Measurements from ENCODE around the gene HHLA2.
"Not testable (repeated sequence)": the region's sequence is repeated elsewhere in the genome, so short reads cannot be mapped to it uniquely, and the experiment has no call there.

Gene HHLA2

DNA sequence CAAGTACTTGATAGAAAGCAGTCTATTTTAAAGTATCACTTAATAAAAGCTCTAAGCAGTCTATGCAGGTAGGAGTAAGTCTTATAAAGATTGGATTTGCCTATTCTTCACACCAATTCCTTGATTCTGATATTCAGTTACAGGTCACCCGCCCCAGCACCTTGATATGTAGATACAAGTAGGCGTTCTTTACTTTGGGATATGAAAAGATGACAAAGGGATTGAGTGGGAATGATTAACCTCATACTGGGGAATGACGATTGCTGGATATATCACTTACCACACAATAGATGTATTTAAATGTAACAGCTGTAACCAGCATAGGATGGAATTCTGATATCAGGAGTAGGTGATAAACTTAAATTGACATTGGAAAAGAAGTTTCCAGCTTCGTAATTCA is 47.1 kb downstream of the HHLA2 start:
- DNase-seq (ENCODE audit: low read depth) = no peak

DNA sequence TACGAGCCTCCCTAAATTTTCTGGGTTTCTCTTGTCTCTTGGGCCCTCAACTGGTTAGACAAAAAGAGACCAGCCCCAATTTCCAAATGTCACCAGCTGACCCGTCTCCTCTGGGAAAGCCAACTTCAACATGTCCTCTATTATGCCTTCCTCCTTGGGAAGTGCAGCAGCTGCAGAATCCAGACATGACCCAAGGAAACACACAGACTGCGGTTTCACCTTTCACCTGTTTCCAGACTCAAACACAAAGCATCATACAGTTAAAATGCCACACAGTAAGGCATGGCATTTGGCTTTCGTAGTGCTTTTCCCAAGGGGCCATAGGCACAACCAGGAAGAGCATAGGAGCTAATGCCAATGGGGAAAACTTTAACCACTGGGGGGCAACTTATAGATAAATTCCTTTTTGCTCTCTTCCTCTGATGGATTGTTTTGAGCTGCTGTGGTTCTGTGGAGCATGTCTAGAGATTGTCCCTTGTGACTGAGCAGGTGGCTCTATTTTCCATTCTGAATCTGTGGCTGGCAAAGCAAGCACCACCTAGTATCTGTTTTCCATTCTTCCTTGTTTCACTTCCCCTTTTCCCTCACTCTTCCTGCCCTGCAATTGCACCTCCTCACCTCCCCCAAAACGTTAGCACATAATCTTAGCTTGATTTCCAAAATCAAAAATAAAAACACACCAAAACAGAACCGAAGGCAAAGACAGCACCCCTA is 49.3 kb downstream of the HHLA2 start:
- DNase-seq (ENCODE audit: low read depth) = no peak

DNA sequence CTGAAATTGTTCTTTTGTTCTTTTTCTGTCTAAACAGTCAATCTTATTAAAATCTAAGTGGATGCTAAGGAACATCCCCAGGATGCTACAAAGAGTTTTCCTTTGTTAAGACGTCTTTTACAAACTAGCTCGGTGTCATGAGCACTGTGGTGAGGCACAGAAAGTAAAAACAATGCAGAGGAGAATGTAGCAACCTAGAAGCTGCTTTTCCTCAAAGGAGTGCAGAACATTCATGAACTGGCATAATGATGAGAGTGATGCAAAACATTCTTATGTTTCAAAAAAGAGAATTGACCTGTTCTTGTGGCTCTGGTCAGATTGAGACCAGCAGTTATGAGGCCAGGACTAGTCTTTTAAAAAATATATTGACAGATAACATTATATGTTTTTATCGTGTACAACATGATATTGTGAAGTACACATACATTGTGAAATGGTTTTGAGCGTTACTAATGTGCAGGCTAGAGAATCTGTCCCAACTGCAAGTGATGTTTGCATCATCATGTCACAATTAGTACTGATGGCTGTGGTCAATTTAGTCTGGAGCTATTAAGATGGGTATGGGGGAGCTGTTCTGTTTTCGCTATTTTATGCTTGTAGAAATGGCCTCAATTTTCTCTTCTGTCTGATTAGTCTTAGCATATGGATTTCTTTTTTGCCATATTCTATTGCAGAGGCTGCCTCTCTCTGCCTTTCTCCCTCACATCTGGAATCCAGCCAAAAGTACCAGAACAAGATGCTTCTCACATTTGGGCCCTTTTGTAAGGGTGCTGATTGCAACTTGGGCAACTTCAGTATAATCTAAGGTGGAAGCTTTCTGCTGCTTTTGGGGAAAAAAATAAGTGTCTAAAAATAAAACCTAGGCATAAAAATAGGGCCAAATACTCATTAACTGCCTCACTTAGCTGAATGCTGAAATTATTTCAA is 50.2 kb downstream of the HHLA2 start:
- no peak for DNase-seq (ENCODE audit: low read depth)

DNA sequence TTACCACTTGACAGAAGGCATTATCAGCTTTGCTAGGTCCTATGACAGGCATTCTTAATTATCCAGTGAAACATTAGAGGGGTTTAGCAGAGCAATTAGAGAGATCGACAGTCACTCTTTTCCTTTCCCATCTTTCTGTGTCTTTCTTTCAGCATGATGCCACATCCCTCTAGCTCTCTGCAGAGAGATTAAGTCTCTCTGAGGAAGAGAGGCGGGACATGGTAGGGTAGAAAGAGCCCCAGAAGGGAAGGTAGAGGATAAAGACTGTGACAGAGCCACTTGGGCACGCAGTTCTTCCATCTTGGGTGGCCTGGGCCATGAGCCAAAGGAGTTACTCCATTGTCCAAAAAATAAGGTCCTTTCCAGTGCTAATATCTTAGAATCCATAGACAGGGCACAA is 55.8 kb downstream of the HHLA2 start:
- DNase-seq (ENCODE audit: low read depth) = no peak

DNA sequence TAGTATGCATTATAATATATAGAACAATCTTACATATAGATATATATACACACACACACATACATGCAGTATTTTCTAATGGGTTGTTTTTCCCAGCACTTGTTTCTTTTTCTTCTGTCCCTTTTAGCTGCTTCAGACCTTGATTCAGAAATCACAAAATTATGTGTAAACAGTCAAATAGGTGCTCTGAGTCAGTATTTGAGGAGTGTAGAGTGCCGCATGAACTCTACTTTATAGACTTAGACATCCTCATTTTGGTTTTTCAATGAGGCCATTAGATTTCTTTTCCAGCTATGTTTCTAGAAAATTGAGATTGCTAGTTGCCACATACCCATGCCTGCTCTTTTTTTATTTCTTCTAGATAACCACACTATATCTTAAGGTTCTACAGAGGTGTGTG is 58.2 kb downstream of the HHLA2 start:
- DNase-seq (ENCODE audit: low read depth) = no peak

DNA sequence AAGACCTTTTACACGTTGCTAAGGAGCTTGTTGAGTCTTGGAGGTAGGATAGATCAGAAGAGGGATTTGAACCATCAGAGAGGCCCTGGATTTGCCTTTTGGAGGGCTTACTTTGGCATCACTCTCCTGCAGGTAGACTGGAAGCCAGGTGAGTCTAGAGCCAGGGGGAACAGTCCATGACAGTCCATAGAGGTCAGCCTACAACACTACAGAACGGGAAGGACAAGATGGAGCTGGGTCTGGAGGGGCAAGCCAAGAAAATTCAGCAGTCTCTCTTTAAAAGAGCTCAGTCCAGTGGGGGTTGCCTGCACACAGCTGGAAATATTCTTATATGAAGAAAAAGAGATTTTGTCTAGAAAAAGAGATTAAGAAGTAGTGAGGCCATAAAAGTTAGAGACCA is 60.7 kb downstream of the HHLA2 start:
- no peak for DNase-seq (ENCODE audit: low read depth)

DNA sequence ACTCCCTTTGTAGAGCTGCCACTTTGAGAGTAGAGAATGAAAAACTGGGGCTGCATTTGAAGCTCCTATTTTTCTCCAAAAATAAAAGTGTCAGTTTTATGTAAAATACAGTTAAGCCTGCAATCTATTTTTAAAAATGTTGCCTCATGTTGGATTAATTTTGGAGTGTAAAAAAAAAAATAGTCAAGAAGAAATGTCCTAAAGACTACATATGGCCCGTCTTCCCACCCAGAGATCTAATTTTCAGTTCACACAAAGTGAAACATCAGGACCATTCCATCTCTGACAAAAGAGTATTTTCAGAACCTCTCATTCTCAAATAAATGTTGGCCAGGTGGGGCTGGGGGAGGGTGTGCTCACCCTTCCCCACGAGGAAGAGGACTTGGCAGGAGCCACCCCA is 62.7 kb downstream of the HHLA2 start:
- DNase-seq (ENCODE audit: low read depth) = no peak

DNA sequence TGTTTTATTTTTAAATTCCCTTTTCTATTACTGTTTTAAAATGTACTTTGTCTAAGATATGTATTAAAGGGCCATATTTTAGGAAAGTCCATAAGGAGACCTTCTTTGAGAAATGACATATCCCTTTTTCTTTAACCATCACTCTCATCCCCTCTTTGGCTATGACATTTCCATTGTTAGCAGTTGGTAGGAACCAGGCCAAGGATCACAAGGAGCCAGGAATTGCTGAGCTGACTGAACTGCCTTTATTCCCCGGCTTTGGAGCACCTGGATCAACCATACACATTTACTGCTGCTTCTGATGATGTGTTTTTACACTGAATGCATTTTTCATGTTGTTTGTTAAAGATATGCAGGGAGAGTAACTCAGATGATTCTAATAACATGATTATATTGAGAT is 79.7 kb downstream of the HHLA2 start:
- DNase-seq (ENCODE audit: low read depth) = no peak

DNA sequence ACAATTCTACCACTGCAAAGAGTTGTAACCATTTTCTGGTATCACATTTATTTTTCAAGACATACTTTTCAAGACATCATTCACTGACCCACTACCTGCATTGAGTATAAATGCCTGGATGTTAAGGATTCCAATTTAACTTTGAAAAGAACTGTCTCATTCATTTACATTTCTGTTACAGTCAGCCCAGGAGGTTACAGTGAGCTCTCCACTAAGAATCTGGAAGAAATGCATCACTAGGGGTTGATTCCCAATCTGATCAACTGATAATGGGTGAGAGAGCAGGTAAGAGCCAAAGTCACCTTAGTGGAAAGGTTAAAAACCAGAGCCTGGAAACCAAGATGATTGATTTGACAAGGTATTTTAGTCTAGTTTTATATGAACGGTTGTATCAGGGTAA is 81.0 kb downstream of the HHLA2 start:
- no peak for DNase-seq (ENCODE audit: low read depth)

DNA sequence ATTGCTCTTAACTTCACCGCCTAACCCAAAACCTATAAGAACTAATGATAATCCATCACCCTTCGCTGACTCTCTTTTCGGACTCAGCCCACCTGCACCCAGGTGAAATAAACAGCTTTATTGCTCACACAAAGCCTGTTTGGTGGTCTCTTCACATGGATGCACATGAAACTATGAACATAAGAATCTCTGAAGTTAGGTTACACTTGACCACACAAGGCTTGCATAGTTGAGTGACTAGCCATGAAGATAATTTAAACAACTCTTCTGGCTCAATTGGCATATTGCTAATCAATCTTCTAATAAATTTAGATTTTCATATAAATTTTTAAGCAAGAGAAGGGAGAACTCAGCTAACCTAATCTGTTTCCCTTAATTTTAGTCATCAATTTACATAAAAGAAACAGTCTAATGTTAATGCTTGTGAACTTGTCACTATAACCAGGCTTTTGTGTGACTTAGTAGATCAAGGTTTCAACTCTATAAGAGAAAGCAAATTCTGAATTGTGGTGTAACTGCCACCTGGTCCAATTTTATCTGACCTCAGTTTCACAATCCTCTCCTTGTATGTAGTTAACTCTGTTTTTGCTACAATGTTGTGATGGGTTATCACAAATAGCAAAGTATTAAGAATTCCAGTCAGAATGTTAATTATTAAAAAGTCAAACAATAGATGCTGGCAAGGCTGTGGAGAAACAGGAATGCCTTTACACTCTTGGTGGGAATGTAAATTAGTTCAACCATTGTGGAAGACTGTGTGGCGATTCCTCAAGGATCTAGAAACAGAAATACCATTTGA is 82.0 kb downstream of the HHLA2 start:
- DNase-seq (ENCODE audit: low read depth) = no peak

DNA sequence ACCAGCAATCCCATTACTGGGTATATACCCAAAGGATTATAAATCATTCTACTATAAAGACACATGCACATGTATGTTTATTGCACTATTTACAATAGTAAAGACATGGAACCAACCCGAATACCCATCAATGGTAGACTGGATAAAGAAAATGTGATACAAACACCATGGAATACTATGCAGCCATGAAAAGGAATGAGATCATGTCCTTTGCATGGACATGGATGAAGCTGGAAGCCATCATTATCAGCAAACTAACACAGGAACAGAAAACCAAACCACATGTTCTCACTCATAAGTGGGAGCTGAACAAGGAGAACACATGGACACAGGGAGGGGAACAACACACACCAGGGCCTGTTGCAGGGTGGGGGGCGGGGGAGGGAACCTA is 82.6 kb downstream of the HHLA2 start:
- DNase-seq (ENCODE audit: low read depth) = not testable (repeated sequence)

DNA sequence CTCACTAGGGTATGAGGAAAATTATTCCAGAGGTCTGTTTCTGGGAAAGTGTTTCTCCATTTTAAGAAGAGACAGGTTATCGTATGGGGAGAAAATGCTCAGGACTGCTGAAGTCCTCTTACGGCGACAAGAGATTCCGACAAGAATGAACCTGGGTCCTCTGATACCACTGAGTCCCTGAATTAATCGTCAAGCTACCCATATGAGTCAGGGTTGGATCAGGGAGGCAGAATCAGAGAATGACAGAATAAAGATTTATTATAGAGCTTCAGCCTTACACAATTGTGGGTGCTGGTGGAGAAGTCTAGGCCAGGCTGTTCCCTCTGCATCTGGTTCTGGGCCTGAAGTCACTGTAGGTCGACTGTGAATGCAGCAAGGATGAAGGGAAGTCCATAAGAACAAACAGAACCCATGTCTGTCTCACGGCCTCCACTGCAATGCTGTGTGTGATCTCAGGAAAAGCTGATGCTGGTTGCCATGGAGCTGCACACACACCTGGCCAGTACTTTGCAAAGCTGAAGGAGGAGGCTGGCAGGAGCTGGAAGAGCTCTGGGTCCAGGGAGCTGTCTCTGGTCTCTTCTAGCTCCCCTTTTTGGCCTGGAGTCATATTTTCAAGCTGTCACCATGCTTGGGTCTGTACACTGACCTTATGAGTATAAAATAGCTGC is 83.9 kb downstream of the HHLA2 start:
- no peak for DNase-seq (ENCODE audit: low read depth)

DNA sequence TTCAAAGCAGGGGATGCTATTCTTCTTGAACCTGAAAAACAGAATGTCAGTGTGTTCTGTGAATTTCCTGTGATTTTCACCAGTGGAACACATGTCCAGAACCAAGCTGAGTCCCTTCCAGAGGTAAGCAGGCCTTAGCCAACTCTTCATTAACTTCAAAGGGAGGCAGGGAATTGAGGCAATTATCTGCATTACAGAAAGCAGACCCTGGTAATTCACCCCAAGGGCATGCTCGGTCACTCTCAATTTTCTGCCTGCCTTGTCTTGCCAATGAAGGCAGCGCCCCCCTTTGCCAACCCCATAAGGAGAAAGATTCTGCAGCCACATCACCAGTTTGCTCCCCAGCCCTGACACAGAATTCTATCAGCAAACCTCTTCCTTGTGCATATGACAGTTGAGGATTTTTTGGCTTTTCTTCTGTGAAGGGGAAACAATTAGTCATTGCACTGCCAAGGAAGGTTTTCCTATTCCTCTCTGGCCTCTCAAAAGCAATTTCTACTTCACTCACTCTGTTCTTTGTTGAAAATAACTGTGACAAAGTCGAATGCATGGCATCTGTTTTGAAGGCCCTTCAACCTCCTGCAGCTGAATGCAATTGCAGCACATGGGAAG is 85.3 kb downstream of the HHLA2 start:
- DNase-seq (ENCODE audit: low read depth) = no peak

DNA sequence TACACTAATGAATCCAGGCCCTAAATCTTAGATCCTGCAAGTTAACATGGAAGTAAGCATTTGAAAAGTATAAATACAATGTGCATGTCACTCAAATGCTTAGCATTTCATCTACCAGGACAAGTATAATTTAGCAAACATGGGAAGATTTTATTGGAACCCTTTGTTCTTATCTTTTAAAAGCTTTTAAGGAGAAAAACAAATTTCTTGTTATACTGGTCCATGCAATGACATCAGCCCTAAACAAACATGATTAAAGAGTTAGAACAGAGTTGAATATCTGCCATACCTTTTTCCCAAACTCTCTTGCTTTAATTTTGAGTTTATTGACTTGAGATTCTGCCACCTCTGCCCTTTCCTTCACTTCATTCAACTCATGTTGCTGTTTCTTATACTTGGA is 87.0 kb downstream of the HHLA2 start:
- no peak for DNase-seq (ENCODE audit: low read depth)

DNA sequence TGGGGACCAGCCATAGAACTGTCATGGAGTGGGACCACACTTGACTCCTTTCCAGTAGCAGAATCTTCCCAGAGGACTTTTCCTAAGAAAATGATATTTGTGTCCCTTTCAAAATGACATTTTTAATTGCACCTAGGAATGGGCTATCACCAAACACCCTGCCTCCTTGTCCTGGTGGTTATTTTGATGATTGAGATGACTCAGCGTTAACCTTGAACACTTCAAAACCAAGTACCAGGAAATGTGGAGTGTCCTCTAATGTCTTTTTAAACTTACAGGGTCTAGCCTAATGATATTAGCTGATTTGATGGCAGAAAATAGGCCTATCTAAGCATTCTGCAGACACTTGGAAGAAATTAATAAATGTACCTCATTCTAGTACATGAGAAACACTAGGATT is 90.7 kb downstream of the HHLA2 start:
- no peak for DNase-seq (ENCODE audit: low read depth)

DNA sequence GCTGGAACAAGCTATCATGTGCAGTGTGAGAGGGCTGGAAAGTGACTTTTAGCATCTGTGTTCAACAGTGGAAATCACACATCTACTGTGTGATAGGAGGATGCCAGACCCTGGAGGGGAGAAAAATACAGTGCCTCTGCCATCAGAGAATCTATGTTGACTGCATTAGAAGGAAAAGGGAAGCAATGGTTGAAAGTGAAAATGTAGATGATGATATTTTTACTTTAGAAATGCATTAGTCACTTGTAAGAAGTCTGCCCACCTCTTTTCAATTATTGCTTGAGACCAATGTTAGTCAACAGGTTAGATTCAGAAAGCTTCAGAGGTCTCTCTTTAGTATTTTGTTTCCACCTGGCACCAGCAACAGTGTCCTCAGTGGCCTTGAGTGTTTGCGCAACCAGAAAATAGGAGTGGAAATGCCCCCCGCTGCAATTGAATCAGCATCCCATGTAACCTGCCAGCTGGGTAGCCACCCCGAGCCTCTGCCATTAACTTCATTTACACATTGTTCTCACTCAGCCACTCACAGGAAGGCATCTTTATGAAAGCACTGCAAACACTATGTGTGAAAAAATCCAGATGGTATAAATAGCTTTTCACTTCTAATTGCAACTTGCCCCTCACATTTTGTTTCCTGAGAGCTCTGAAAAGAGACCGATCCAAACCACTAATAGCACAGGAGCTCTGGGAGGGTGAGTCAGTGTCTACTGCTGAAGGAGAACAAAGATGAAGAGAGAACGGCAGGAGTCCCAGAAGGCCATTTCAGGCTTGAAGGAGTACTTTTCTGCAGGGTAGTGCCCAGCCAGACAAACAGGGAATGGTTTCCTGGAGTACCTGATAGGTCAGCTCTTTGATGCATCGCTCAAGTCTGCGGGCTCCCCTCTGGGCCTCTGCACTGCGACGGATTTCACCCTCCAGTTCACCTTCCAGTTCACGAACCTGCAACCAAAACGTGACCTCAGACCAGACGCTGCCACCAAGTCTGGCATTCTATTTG is 92.1 kb downstream of the HHLA2 start:
- DNase-seq (ENCODE audit: low read depth) = no peak

DNA sequence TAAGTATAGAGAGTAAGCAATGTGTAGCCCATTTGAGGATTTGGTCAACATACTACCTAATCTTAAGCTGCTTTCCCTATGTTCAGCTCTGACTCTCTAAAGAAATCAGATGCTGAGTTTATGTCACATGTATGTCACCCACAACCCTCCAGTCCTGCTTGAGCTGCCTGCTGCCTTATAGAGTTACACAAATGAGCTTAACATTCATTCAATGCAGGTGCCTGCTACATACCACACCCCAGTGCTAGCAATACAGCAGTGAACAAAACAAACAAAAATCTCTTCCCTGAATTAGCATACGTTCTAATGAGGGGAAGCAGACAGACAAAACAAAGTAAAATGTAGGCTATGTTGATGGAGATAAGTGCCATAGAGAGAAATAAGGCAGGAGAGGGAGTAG is 93.0 kb downstream of the HHLA2 start:
- DNase-seq (ENCODE audit: low read depth) = no peak

DNA sequence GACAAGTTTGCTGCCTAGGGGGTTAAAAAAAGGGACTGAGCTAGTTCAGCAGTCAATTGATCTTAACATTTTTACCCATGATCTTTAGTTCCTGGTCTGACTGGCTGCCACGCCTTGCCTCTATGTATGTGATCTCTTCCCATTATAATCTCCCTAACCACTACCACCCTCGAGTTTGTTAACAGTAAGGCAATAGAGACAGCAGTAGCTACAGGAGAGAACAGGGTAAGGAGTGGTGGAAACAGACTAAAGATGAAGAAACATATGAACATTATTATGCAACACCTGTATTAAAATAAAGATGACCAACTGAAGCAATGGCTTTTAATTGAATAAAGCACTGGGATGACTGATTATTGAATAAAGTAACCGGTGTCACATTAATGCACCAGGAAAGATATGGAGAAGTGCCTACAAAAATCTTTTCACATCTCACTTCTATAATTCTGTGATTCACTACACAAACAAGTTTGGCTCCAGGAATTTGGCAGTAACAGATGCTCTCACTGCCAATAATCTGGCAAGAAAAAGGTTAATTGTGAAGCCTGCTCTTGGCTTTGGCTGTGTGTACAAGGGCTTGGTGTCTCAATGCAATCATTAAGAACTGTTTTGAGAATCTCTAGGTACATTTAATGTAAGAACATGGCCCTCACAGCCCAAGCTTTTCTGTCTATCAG is 95.7 kb downstream of the HHLA2 start:
- no peak for DNase-seq (ENCODE audit: low read depth)

DNA sequence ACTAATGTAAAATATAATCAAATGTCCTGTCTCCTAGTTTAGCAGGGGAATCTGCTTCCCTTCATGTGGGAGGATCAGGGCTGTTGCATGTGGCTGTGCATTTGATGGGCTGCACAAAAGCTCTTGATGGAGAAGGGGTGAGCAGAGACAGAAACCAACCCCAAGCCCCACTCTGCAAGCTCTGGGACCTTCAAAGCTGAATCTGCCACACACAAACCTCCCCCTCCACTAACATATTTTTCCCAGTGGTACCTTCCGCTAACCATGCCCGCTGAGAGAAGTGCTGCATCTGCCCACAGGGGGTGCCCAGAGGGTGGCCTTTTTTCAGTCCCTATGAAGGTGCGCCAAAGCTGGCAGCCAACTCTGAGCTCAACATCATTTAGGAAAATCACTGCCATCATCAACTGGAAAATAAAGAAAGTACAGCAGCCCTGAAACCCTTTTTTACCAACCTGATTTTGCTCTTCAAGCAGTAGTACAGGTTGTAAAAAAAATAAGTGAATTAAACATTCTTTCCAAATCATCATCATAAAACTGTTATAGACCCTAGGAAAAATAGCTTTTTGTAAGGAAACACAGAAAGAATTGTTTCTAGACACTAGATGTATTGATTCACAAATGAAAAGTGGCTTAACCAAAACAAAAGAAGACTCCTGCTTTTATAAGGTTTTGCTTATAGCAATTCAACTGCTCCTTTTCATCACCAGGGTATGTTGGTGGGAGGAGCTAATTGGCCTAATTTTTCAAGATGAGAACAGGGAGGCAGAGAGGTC is 97.0 kb downstream of the HHLA2 start:
- DNase-seq (ENCODE audit: low read depth) = no peak
